ENCODE data around the gene TIMM44.
"Not testable (repeated sequence)": the region's sequence is repeated elsewhere in the genome, so short reads cannot be mapped to it uniquely, and the experiment has no call there.

TIMM44 gene

GRCh38 chr19:7900401-7900870 lies 43.0 kb downstream of the TIMM44 start:
- DNase-seq (ENCODE audit: low read depth), result no peak

DNA sequence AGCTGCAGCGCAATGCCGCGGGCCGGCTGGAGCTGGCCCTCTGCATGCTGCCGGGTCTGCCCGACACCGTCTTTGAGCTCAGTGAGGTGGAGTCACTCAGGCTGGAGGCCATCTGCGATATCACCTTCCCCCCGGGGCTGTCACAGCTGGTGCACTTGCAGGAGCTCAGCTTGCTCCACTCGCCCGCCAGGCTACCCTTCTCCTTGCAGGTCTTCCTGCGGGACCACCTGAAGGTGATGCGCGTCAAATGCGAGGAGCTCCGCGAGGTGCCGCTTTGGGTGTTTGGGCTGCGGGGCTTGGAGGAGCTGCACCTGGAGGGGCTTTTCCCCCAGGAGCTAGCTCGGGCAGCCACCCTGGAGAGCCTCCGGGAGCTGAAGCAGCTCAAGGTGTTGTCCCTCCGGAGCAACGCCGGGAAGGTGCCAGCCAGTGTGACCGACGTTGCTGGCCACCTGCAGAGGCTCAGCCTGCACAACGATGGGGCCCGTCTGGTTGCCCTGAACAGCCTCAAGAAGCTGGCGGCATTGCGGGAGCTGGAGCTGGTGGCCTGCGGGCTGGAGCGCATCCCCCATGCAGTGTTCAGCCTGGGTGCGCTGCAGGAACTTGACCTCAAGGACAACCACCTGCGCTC lies 43.6 kb downstream of the TIMM44 start:
- DNase-seq (ENCODE audit: low read depth), result no peak

- DNase-seq (ENCODE audit: low read depth), result no peak
Measured at GRCh38 chr19:7898967-7899366, 44.5 kb downstream of the TIMM44 start.

- DNase-seq (ENCODE audit: low read depth), result no peak
Measured at GRCh38 chr19:7897292-7897691, 46.2 kb downstream of the TIMM44 start.

GRCh38 chr19:7895565-7895964 lies 47.9 kb downstream of the TIMM44 start:
- DNase-seq (ENCODE audit: low read depth), result no peak

DNA sequence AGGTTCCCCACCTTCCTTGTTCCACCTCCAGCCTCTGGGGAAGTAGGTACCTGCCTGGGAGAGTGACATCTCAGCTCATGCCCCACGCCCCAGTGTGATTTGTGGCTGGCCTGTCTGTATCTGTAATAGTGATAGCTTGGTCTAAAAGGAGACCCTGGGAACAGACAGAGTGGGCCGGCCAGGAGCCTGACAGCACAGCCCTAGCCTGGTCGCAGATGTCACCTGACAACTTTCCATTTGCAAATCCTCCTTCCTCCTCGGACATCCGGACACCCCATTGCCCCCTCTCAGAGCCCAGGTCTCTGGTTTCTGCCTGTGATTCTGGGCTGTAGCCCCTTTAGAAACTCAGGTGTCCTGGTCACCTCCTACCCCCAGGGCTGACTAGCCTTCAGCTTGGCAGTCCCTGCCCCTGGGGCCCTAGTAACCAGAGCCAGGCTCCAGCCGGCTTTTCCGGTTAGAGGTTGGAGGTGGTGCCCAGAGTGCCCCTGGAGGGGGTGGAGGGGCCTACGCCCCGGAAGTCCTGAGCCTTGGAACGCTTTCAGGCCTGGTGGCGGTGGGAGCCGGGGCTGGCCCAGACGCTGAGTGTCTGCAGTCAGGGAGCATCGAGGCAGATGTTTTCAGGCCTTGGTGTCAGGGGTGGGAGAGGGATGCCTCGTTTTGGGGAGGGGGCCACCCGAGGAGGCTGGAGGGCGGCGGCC lies 48.7 kb downstream of the TIMM44 start:
- no peak for DNase-seq (ENCODE audit: low read depth)

GRCh38 chr19:7893362-7894101 lies 49.9 kb downstream of the TIMM44 start:
- DNase-seq (ENCODE audit: low read depth), result not testable (repeated sequence)

- DNase-seq (ENCODE audit: low read depth), result no peak
Measured at GRCh38 chr19:7888826-7889217, 54.6 kb downstream of the TIMM44 start.

- no peak for DNase-seq (ENCODE audit: low read depth)
Measured at GRCh38 chr19:7888145-7888825, 55.2 kb downstream of the TIMM44 start, which contains the start of gene LRRC8E. TSS of gene LRRC8E (plus strand) at chr19:7888510. CDS start at chr19:7895604, 7,094 bp downstream.

- no peak for DNase-seq (ENCODE audit: low read depth)
Measured at GRCh38 chr19:7887408-7888144, 55.9 kb downstream of the TIMM44 start.

DNA sequence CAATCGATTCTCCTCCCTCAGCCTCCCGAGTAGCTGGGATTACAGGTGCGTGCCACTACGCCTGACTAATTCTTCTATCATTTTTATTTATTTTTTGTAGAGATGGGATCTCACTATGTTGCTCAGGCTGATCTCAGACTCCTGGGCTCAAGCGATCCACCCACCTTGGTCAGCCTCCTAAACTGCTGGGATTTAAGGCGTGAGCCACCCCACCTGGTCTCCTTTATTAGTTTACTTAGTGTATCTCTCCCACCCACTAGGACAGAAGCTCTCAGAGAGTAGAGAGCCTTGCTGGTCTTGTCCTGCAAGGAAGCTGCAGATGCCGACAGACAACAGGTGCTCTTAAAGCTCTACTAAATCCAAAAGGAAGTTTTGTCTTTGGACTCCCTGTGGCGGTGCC lies 57.6 kb downstream of the TIMM44 start:
- no peak for DNase-seq (ENCODE audit: low read depth)

DNA sequence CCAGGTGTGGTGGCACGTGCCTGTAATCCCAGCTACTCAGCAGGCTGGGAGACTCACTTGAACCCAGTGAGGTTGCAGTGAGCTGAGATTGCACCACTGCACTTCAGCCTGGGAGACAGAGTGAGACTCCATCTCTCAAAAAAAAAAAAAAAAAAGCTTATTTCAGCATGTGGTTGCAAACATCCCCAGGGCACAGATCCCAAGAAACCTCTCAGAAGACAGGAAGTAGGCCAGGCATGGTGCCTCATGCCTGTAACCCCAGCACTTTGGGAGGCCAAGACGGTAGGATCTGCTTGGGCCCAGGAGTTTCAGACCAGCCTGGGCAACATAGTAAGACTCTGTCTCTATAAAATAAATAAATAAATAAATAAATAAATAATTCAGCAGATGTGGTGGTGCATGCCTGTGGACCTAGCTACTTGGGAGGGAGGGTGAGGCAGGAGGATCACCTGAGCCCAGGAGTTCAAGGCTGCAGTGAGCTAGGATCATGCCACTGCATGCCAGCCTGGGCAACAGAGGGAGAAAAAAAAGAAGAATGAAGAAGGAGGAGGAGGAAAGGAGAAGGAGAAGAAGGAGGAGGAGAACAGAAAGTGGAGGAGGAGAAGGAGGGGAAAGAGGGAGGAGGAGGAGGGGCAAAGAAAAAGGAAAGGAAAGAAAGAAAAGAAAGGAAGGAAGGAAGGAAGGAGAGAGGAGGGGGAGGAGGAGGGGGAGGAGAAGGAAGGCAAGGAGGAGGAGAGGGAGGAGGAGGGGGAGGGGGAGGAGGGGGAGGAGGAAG lies 59.5 kb downstream of the TIMM44 start:
- DNase-seq (ENCODE audit: low read depth), result no peak

GRCh38 chr19:7883105-7883504 lies 60.4 kb downstream of the TIMM44 start:
- no peak for DNase-seq (ENCODE audit: low read depth)

GRCh38 chr19:7881910-7882309 lies 61.6 kb downstream of the TIMM44 start:
- DNase-seq (ENCODE audit: low read depth), result no peak

DNA sequence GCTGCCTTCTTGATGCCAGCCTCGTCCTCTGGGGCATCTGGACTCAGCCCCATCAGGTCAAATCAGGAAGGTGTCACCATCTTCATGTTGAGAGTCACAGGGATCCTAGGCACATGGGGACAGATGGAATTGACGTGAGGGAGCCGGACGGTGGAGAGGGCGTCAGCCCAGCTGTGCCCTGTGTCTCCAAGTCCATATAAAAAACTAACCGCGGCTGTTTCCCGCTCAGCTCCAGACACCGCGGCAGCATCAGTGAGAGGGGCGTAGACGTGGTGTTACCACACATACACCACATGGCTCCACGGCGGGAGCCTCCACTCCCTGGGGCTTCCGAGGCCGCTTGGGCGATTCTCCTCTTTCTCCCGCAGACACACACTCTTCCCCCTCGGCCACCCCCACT lies 63.6 kb downstream of the TIMM44 start:
- DNase-seq (ENCODE audit: low read depth), result no peak

DNA sequence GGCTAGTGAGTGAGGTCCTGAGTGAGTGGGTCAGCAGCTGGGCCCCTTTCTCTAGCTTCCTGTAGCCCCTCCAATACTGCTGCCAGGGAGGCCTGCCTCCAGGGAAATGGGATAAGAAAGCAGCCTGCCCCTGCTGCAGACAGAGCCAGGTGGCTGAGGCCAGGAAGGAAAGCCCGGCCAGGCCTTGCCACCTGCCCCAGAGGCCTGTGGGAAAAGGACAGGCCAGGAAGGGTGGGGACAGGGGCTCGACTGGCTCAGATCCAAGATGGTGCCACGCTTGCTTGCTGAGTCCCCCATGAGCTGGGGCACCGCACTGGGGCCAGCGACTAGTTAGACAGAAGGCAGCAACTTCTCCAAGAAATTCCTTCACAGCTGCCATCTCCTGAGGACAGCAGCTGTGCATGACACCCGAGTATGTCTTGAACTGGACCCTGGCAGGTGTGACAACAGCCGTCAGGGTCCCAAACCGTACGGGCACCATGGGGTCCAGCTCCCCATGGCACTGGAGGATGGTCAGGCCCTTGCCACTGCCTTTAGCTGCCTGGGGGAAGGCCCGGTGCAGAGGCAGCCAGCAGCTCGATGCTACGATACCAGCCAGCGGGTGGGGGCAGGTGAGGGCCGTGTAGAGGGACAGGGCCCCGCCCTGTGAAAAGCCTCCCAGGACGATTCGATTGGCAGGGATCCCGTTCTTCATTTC lies 64.2 kb downstream of the TIMM44 start:
- DNase-seq (ENCODE audit: low read depth), result no peak

DNA sequence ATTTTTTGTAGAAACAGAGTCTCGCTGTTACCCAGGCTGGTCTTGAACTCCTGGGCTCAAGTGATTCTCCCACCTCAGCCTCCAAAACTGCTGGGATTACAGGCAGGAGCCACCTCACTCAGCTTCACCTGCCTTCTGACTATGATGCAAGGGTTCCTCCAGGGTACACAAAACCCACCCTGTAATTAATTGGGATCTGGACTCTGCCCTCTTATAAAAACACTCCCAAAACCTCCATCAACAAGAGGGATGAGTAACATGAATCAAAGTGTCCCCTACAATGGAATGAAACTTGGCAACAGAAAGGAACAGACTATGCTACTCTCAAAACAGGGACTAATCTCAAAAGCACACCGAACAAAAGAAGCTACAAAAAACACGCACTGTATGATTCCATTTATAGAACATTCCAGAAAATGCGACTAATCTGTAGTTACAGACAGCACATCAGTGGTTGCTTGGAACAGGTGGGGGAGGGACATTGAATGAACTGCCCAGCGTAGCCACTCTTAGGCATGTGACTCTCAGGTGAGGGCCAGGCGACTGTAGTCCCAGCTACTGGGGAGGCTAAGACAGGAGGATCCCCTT lies 66.1 kb downstream of the TIMM44 start:
- DNase-seq (ENCODE audit: low read depth), result no peak
